D721Med (cell line): ENCODE results near the gene RANBP1.

ENCODE experiments used
- DNase-seq: peaks from one replicate; pipeline ENCODE4 v3.0.0; 2011; ENCODE audit warnings: low spot score; ENCODE audit not compliant: insufficient read length
- FAIRE-seq: peaks from 2 replicates; lab custom pipeline; 2011; peaks lifted over from hg19 to GRCh38; lab: Jason Lieb, UNC
- TF ChIP-seq, protein P1 (sequence below): IDR thresholded peaks from 2 replicates; pipeline ENCODE4 v1.5.1; 2012; ENCODE audit warnings: mild to moderate bottlenecking, control low read depth; ENCODE audit not compliant: insufficient read depth; ENCODE audit errors: missing control alignments

Gene RANBP1

DNA sequence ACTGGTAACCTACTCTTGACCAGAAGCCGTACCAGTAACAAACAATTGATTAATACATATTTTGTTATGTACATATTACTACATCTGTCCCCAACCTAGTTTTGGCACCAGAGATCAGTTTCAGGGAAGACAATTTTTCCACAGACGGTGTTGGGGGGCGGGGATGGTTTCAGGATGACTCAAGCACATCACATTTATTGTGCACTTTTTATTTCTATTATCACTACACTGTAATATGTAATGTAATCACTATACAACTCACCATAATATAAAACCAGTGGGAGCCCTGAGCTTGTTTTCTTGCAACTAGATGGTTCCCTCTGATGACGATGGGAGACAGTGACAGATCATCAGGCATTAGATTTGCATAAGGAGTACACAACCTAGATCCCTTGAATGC lies 20.4 kb upstream of the RANBP1 start:
- TF ChIP-seq, protein P1, sequence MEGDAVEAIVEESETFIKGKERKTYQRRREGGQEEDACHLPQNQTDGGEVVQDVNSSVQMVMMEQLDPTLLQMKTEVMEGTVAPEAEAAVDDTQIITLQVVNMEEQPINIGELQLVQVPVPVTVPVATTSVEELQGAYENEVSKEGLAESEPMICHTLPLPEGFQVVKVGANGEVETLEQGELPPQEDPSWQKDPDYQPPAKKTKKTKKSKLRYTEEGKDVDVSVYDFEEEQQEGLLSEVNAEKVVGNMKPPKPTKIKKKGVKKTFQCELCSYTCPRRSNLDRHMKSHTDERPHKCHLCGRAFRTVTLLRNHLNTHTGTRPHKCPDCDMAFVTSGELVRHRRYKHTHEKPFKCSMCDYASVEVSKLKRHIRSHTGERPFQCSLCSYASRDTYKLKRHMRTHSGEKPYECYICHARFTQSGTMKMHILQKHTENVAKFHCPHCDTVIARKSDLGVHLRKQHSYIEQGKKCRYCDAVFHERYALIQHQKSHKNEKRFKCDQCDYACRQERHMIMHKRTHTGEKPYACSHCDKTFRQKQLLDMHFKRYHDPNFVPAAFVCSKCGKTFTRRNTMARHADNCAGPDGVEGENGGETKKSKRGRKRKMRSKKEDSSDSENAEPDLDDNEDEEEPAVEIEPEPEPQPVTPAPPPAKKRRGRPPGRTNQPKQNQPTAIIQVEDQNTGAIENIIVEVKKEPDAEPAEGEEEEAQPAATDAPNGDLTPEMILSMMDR, result no peak
- no peak for DNase-seq
- no peak for FAIRE-seq

DNA sequence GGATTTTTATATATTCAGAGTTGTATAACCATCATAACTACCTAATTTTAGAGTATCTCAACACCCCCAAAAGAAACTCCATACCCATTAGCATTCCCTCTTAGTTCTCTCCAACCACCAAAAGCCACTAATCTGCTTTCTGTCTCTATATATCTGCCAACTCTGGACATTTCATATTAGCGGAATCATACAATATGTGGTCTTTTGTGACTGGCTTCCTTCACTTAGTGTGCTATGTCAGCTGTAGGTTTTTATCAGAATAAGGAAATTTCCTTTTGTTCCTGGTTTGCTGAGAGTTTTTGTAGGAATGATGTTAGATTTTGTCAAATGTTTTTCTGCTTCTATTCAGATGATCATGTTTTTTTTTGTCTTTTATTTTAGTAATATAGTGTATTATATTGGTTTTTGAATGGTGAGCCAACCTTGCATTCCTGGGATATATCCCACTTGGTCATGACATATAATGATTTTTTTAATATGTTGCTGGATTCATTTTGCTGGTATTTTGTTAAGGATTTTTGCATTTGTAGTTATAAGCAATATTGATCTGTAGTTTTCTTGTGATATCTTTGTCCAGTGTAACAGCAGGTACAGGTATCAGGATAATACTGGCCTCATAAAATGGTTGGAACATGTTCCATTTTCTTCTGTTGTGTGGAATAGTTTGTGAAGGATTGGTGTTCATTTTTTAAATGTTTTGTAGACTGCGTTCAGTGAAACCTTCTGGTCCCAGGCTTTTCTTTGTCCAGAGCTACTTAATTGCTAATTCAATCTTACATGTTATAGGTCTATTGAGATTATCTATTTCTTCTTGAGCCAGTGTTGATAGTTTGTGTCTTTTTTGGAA lies 19.1 kb upstream of the RANBP1 start:
- no peak for DNase-seq
- no peak for FAIRE-seq

DNA sequence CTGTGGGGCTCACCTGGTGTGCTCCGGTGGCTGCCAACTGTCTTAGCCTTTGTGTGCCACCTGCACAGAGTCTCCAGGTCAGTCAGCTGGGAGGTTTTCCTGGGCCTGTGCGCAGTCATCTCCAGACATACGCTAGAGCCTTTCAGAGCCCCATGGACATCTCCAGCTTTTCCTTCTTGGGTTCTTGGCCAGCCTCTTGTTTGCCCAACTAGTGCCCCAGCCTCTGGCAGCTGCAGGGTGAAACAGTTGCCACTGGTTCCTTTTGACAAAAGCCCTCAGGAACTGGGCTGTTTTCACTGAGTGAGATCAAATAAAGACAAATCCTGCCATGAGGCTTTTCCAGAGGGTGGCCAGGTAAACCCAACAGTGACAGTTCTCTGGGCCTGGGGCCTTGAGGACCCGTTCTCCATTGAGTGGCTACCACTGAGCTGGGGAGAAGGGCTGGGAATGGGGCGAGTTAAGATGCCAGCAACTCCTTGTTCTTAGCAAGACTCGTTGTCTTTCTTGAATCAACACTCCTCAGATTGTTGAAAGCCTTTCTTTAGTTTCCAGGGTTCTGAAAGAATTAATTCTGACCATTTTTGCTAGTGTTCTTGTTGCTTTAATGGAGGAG lies 16.7 kb upstream of the RANBP1 start:
- FAIRE-seq (no peak), DNase-seq (no peak)
- TF ChIP-seq, protein P1, result no peak

More for the DNA sequence above, 19.1 kb upstream of the RANBP1 start:
- TF ChIP-seq, protein P1, result no peak

DNA sequence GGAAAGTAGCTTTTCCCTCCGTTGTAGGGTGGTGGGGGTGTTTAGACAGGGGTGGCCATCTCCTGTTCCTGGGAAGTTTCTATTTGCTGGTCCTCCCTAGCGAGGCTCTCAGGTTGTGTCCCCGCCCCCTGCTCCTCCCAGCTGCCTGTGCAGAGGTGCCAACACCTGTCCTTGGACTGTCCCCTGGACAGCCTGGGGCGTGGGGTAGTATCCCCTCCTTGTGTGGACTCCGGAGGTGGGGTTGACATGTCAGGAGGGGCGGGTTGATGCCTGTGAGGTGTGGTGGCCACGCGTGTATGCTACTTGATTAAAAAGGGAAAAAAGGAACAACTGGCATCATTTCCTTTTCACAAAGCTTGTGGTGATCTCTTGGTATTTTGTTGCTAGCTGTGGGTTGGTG lies 14.3 kb upstream of the RANBP1 start:
- TF ChIP-seq, protein P1, result no peak
- FAIRE-seq (no peak), DNase-seq (no peak)

DNA sequence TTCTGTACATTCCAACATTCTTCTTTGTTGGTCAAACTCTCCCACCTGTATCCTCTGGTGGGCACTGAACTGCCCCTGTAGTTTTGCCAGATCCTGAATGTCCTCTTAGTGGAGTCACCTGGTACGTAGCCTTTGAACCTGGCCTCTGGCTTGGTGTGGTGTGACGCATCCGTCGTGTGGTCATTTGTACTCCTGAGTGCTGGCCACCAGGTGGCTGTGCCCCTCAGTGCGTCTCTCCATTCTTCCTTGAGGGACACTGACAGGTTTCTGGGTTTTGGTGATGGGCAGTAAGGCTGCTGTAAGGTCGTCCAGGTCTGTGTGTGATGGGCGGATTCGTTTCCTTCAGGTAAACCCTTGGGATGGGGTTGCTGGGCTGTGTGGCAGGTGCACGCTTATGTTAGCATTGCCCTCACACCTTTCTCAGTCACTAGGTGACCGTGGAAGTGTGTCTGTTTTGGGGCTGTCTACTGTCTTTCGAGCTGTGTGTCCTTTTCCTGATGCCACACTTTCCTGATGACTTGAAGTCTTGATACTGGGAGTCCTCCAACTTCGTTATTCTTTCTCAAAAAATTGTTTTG lies 13.6 kb upstream of the RANBP1 start:
- FAIRE-seq, result no peak
- TF ChIP-seq, protein P1, result no peak
- no peak for DNase-seq

- DNase-seq, result no peak
- TF ChIP-seq, protein P1, result no peak
- FAIRE-seq, result no peak
These were observed 10.3 kb upstream of the RANBP1 start for GRCh38 chr22:20105456-20106204.
